IMR-90 (cell line): Measurements from ENCODE around the gene CUL4A. TPM values are rescaled to one million over a fixed set of nuclear protein-coding genes. Genes with fewer than 3 reads are reported as not detected.

Experiments used
- ATAC-seq: fragments of 200-7000 bp; cut with Tn5 transposase; 2 replicates; pipeline ENCODE4 v1.9.1; 2020; ENCODE audit warnings: low read depth, mild to moderate bottlenecking, moderate library complexity
- BruUV-seq: library from RNA; stranded (reverse); fragments of 400-500 nt; replicated peaks from 2 replicates; lab custom pipeline; 2021; lab: Mats Ljungman, UMichigan
- CTCF ChIA-PET: fragments of 300-600 bp; formaldehyde crosslinking; extraction: SDS; loops from one replicate; lab custom pipeline; 2021; ENCODE audit warnings: antibody characterized with exemption; lab: Yijun Ruan, JAX
- POLR2A ChIA-PET: fragments of 300-600 bp; sonication (Branson Sonifier 250); formaldehyde crosslinking; loops from one replicate; lab custom pipeline; 2022; ENCODE audit warnings: antibody characterized with exemption; ENCODE audit not compliant: unreplicated experiment; lab: Charles Lee
- DNase-seq: peaks from one replicate; pipeline ENCODE4 v3.0.0; 2013
- H2AFZ ChIP-seq: replicated peaks from 2 replicates; pipeline ENCODE3; 2013; ENCODE audit warnings: low read length, mild to moderate bottlenecking; ENCODE audit not compliant: poor library complexity
- H2AK5ac ChIP-seq: 2 replicates; pipeline ENCODE4 v1.6.1; 2013; ENCODE audit warnings: low read depth, low read length, inconsistent platforms
- H2AK9ac ChIP-seq: replicated peaks from 2 replicates; pipeline ENCODE3; 2013; ENCODE audit warnings: mild to moderate bottlenecking, low read depth, low read length, moderate library complexity; ENCODE audit not compliant: poor library complexity
- H2BK120ac ChIP-seq: 2 replicates; pipeline ENCODE4 v1.6.1; 2013; ENCODE audit warnings: low read depth, low read length, inconsistent platforms
- H2BK15ac ChIP-seq: 3 replicates; pipeline ENCODE4 v1.6.1; 2013; ENCODE audit warnings: low read depth, low read length, inconsistent platforms
- H2BK20ac ChIP-seq: 2 replicates; pipeline ENCODE4 v1.6.1; 2013; ENCODE audit warnings: low read depth, mild to moderate bottlenecking, inconsistent platforms, low read length, moderate library complexity
- H2BK5ac ChIP-seq: 2 replicates; pipeline ENCODE4 v1.6.1; 2013; ENCODE audit warnings: mild to moderate bottlenecking, low read depth, low read length, inconsistent platforms; ENCODE audit not compliant: poor library complexity, severe bottlenecking
- H3K14ac ChIP-seq: replicated peaks from 2 replicates; pipeline ENCODE4 v1.6.1; 2013; ENCODE audit warnings: low read depth, low read length, inconsistent platforms
- H3K18ac ChIP-seq: 2 replicates; pipeline ENCODE4 v1.6.1; 2013; ENCODE audit warnings: low read depth, low read length, control low read depth
- H3K23ac ChIP-seq: 2 replicates; pipeline ENCODE4 v1.6.1; 2013; ENCODE audit warnings: low read depth, low read length, inconsistent platforms
- H3K27ac ChIP-seq: 2 replicates; pipeline ENCODE4 v1.5.1; 2013; ENCODE audit warnings: mild to moderate bottlenecking, control low read depth, low read length; ENCODE audit not compliant: insufficient read depth
- H3K27me3 ChIP-seq: 2 replicates; pipeline ENCODE4 v1.6.1; 2013; ENCODE audit warnings: low read length; ENCODE audit not compliant: control insufficient read depth, insufficient read depth
- H3K36me3 ChIP-seq: 2 replicates; pipeline ENCODE4 v1.6.1; 2013; ENCODE audit warnings: low read length, mixed read lengths; ENCODE audit not compliant: control insufficient read depth, insufficient read depth
- H3K4ac ChIP-seq: 2 replicates; pipeline ENCODE4 v1.6.1; 2013; ENCODE audit warnings: low read depth, low read length, inconsistent platforms
- H3K4me1 ChIP-seq: 2 replicates; pipeline ENCODE4 v1.6.1; 2013; ENCODE audit warnings: low read length, mixed read lengths; ENCODE audit not compliant: control insufficient read depth, insufficient read depth
- H3K4me2 ChIP-seq: 2 replicates; pipeline ENCODE4 v1.6.1; 2013; ENCODE audit warnings: low read depth, mild to moderate bottlenecking, control low read depth, low read length, moderate library complexity
- H3K4me3 ChIP-seq: 2 replicates; pipeline ENCODE4 v1.5.1; 2013; ENCODE audit warnings: low read depth, mild to moderate bottlenecking, control low read depth, low read length, moderate library complexity; ENCODE audit not compliant: insufficient read depth
- H3K56ac ChIP-seq: 2 replicates; pipeline ENCODE4 v1.6.1; 2013; ENCODE audit warnings: low read length, inconsistent platforms; ENCODE audit not compliant: insufficient read depth; ENCODE audit errors: extremely low read depth
- H3K79me1 ChIP-seq, 2 experiments: 2 replicates each; pipeline ENCODE4 v1.6.1; 2013; ENCODE audit warnings: low read length in 2 of 2, inconsistent platforms in 1 of 2, low read depth in 1 of 2
- H3K9ac ChIP-seq: 2 replicates; pipeline ENCODE4 v1.6.1; 2013; ENCODE audit warnings: low read depth, low read length, control low read depth
- H3K9me1 ChIP-seq: 2 replicates; pipeline ENCODE4 v1.6.1; 2013; ENCODE audit warnings: low read length, inconsistent platforms; ENCODE audit not compliant: insufficient read depth
- H3K9me3 ChIP-seq: 2 replicates; pipeline ENCODE4 v1.6.1; 2013; ENCODE audit warnings: low read length; ENCODE audit not compliant: control insufficient read depth, insufficient read depth
- H4K20me1 ChIP-seq: 2 replicates; pipeline ENCODE4 v1.6.1; 2013; ENCODE audit warnings: low read length, inconsistent platforms; ENCODE audit not compliant: insufficient read depth
- H4K5ac ChIP-seq: 2 replicates; pipeline ENCODE4 v1.6.1; 2013; ENCODE audit warnings: mild to moderate bottlenecking, low read depth, low read length, control low read depth
- H4K8ac ChIP-seq, 2 experiments: 2 replicates each; pipeline ENCODE4 v1.6.1; 2013; ENCODE audit warnings: low read depth in 2 of 2, low read length in 2 of 2, control low read depth in 1 of 2, inconsistent platforms in 1 of 2
- H4K91ac ChIP-seq: 2 replicates; pipeline ENCODE4 v1.6.1; 2013; ENCODE audit warnings: low read depth, low read length, inconsistent platforms; ENCODE audit not compliant: insufficient read depth
- BHLHE40 ChIP-seq: fragments of 150-350 bp; IDR thresholded peaks from 2 replicates; pipeline ENCODE4 v1.6.1; 2016; ENCODE audit warnings: mild to moderate bottlenecking, low read depth, low read length
- CEBPB ChIP-seq: IDR thresholded peaks from 2 replicates; pipeline ENCODE4 v1.6.1; 2012; ENCODE audit warnings: low read depth, low read length, improper control_type of control experiment
- CHD1 ChIP-seq: IDR thresholded peaks from 2 replicates; pipeline ENCODE4 v1.6.1; 2012; ENCODE audit warnings: low read depth, low read length, improper control_type of control experiment
- CTCF ChIP-seq: conservative IDR thresholded peaks from 2 replicates; pipeline ENCODE4 v1.5.1; 2012; ENCODE audit warnings: mild to moderate bottlenecking, low read depth, low read length, improper control_type of control experiment
- MAFK ChIP-seq: IDR thresholded peaks from 2 replicates; pipeline ENCODE4 v1.6.1; 2012; ENCODE audit warnings: low read depth, low read length, improper control_type of control experiment
- MAZ ChIP-seq: IDR thresholded peaks from 2 replicates; pipeline ENCODE4 v1.6.1; 2012; ENCODE audit warnings: low read depth, mild to moderate bottlenecking, low read length, improper control_type of control experiment, moderate library complexity, borderline replicate concordance
- RAD21 ChIP-seq: IDR thresholded peaks from 2 replicates; pipeline ENCODE4 v1.6.1; 2012; ENCODE audit warnings: low read length, improper control_type of control experiment
- RCOR1 ChIP-seq: IDR thresholded peaks from 2 replicates; pipeline ENCODE4 v1.6.1; 2012; ENCODE audit warnings: mild to moderate bottlenecking, low read length, improper control_type of control experiment; ENCODE audit not compliant: insufficient replicate concordance
- USF2 ChIP-seq: fragments of 150-350 bp; IDR thresholded peaks from 2 replicates; pipeline ENCODE4 v1.6.1; 2017; ENCODE audit warnings: mild to moderate bottlenecking, antibody characterized with exemption, low read length, low read depth
- WGBS, 2 experiments: methylation state at CpG; one replicate each; pipeline versions ENCODE4 v1.1.5 to v1.1.7; 2013; ENCODE audit warnings: missing lambda C conversion rate in 2 of 2; ENCODE audit not compliant: insufficient read length in 1 of 2; ENCODE audit errors: extremely low coverage in 2 of 2; 5-methylcytosine and 5-hydroxymethylcytosine counted together
- dilution Hi-C: fragments of 300-500 bp; cut with HindIII; formaldehyde crosslinking; loops from one replicate; pipeline ENCODE4 v1.14.3; 2018; ENCODE audit warnings: low sequenced_read_pairs; ENCODE audit not compliant: unreplicated experiment
- in situ Hi-C: fragments of 300-500 bp; cut with MboI; formaldehyde crosslinking; loops from 3 replicates; pipeline ENCODE4 v1.14.3; 2019; ENCODE audit warnings: low sequenced_read_pairs, inconsistent platforms, mixed read lengths
- intact Hi-C: fragments of 100-400 bp; cut with micrococcal nuclease; formaldehyde crosslinking; loops from 2 replicates; pipeline ENCODE4 v1.10.0; 2022
- polyA plus RNA-seq, 3 experiments: library from polyadenylated mRNA; depleted of rRNA; stranded (reverse); fragments of >200 nt; gene quantifications; 2 replicates each; pipeline ENCODE4 v1.2.3, GENCODE V29; 2012; ENCODE audit warnings: low replicate concordance in 1 of 3
- total RNA-seq: library from RNA; depleted of rRNA; stranded (reverse); fragments of >200 nt; gene quantifications from 2 replicates; pipeline ENCODE4 v1.2.3, GENCODE V29; 2012

Gene CUL4A
- total and polyA plus RNA-seq, 2 of the 4 experiments (the other 2 are of a cell fraction), result 86.0 to 146 TPM

GRCh38 chr13:113162783-113163685 lies 46.4 kb upstream of the CUL4A start (continued):
- TF ChIP-seq CTCF (no peak), CEBPB (no peak)

GRCh38 chr13:113164492-113164891 lies 44.9 kb upstream of the CUL4A start:
- H2AK9ac ChIP-seq, result no peak overlapping the region
- no peak overlapping the region for H3K27ac ChIP-seq
- peaks cover 6% of the 10 kb centered on the region for H3K36me3 ChIP-seq
- WGBS, 2 experiments, result 94% methylated on average over 5 of the region's 12 CpGs; no CpG with 5 or more reads in 1 of the 2 experiments
- 0 out of 2 replicates have a peak, but pooled peaks cover 2% of the 10 kb centered on the region for H3K9me3 ChIP-seq
- H3K4me2 ChIP-seq, result no peak overlapping the region
- H2BK5ac ChIP-seq, result no peak overlapping the region
- H2BK20ac ChIP-seq, result no peak overlapping the region
- no peak overlapping the region for H4K5ac ChIP-seq
- DNase-seq (no peak), ATAC-seq (no peak)
- H4K91ac ChIP-seq, result no peak overlapping the region
- peaks cover 8% of the 10 kb centered on the region for H3K4me1 ChIP-seq
- TF ChIP-seq MAZ (no peak), BHLHE40 (no peak), RAD21 (no peak), RCOR1 (no peak), CTCF (no peak), CHD1 (no peak), USF2 (no peak), MAFK (no peak)
- H2AFZ ChIP-seq, result no peak overlapping the region
- H4K8ac ChIP-seq, result no peak overlapping the region
- H3K27me3 ChIP-seq, result no peaks in the 10 kb centered on the region
- H3K14ac ChIP-seq, result no peak overlapping the region
- H3K18ac ChIP-seq, result no peak overlapping the region
- no TSS peak for BruUV-seq
- H3K4me3 ChIP-seq, result no peak overlapping the region
- POLR2A ChIA-PET, result no interaction called here
- H2AK5ac ChIP-seq, result no peak overlapping the region
- H3K4ac ChIP-seq, result no peak overlapping the region
- H3K9me1 ChIP-seq, result peaks cover 3% of the 10 kb centered on the region; the same call in 1 of the 2 replicates
- no peak overlapping the region for H2BK120ac ChIP-seq
- CTCF ChIA-PET, result no interaction called here
- no peaks in the 10 kb centered on the region for H4K20me1 ChIP-seq
- H3K79me1 ChIP-seq, result 0 out of 4 replicates have a peak, but pooled peaks cover 0 to 3% of the 10 kb centered on the region in 2 experiments
- in situ Hi-C loops, result no loop called here
- no peak overlapping the region for H2BK15ac ChIP-seq
- no peak overlapping the region for H3K56ac ChIP-seq
- dilution Hi-C loops, result no loop called here
- intact Hi-C loops, result no loop called here
- no peak overlapping the region for H3K9ac ChIP-seq
- no peak overlapping the region for H3K23ac ChIP-seq
